Activated naive CD8-positive, alpha-beta T cell treated with anti-CD3 and anti-CD28 coated beads, Interleukin-2, amount 50 U/mL, for 24 hours (primary cell): ENCODE data around the gene BCLAF1.

Experiments used
- ATAC-seq: fragments of 150-1000 bp; cut with Tn5 transposase; one replicate; pipeline ENCODE4 v1.10.0; 2021
- DNase-seq: peaks from one replicate; pipeline ENCODE4 v3.0.0; 2021
- H3K27ac Mint-ChIP-seq: one replicate; pipeline ENCODE4 v1.8.0; 2021; ENCODE audit warnings: mild to moderate bottlenecking, mixed read lengths
- H3K27me3 Mint-ChIP-seq: one replicate; pipeline ENCODE4 v1.8.0; 2021; ENCODE audit warnings: mixed read lengths
- H3K36me3 Mint-ChIP-seq: one replicate; pipeline ENCODE4 v1.8.0; 2021; ENCODE audit warnings: low read depth, mixed read lengths
- H3K4me1 Mint-ChIP-seq: one replicate; pipeline ENCODE4 v1.8.0; 2021; ENCODE audit warnings: mixed read lengths
- H3K4me3 Mint-ChIP-seq: one replicate; pipeline ENCODE4 v1.8.0; 2021; ENCODE audit warnings: mild to moderate bottlenecking, moderate library complexity, mixed read lengths
- H3K9me3 Mint-ChIP-seq: one replicate; pipeline ENCODE4 v1.8.0; 2021; ENCODE audit warnings: mixed read lengths

BCLAF1 gene, protein sequence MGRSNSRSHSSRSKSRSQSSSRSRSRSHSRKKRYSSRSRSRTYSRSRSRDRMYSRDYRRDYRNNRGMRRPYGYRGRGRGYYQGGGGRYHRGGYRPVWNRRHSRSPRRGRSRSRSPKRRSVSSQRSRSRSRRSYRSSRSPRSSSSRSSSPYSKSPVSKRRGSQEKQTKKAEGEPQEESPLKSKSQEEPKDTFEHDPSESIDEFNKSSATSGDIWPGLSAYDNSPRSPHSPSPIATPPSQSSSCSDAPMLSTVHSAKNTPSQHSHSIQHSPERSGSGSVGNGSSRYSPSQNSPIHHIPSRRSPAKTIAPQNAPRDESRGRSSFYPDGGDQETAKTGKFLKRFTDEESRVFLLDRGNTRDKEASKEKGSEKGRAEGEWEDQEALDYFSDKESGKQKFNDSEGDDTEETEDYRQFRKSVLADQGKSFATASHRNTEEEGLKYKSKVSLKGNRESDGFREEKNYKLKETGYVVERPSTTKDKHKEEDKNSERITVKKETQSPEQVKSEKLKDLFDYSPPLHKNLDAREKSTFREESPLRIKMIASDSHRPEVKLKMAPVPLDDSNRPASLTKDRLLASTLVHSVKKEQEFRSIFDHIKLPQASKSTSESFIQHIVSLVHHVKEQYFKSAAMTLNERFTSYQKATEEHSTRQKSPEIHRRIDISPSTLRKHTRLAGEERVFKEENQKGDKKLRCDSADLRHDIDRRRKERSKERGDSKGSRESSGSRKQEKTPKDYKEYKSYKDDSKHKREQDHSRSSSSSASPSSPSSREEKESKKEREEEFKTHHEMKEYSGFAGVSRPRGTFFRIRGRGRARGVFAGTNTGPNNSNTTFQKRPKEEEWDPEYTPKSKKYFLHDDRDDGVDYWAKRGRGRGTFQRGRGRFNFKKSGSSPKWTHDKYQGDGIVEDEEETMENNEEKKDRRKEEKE

DNA sequence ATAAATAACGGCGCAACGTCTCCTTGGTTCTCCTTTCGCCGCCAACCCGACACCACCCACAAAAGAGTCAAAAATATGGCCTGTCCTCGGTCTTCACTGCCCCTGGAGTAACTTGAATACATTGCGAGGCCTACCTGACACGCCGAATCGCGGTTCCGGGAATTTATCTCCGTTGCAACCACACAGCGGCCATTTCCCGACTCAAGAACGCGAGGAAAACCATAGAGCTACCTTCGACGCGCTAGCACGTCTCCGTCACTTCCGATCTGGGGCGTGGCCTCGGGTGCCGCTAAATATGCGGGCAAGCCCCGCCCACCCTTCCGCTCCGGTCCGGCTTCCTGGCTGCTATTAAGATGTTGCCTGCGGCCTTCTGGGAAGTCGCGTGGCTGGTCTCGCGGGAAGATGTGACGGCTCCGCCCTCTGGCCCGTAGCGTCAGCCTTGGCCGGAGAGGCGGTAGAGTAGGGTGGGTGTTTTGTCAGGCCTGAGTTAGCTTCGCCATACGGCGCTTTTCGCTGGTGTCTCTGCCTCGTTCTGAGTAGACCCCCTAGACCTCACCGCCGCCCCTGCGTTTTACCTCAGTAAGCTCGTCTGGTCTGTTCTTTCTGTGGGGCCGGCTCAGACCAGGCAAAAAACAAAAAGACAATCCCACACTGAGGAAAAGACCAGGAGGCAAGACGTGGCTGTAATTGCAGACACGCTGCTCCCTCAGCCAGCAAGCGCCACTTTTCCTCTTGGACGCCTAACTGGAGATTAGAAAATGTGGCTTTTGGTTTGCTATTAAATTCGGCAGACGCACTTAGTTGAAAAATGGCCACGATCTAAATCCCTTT lies at the start of gene BCLAF1:
BCLAF1 (minus strand) TSS at position 268 of the 831 bp plus-strand sequence. CDS start 9,980 bp downstream, outside the sequence.
- Mint-ChIP-seq H3K36me3 (peaks cover 30% of the 10 kb centered on the region), H3K9me3 (no peaks in the 10 kb centered on the region), H3K4me1 (peaks cover 51% of the 10 kb centered on the region), H3K27ac (peak within 1 kb of the TSS; percentile 100), H3K4me3 (peak within 1 kb of the TSS; percentile 99), H3K27me3 (peaks cover 8% of the 10 kb centered on the region)
- DNase-seq, result peak; percentile 98
- ATAC-seq, result peak; percentile 94

DNA sequence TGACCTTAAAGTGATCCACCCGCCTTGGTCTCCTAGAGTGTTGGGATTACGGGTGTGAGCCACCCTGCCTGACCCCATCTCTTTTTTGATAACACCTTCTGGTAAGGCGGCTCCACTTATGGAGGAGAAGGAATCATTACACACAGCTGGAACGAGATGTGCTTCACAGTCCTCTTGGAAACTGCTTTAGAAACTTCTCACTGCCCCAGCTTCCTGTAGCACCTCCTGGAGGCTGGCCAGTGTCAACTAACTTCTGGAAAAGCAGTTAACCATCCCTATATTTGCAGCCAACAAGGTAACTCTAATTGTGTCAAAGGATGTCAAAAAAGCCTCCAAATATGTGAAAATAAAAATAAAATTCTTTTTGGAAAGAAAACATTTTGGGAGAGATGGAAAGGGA lies 48.8 kb upstream of the BCLAF1 start:
- Mint-ChIP-seq H3K36me3 (no peaks in the 10 kb centered on the region), H3K9me3 (no peaks in the 10 kb centered on the region), H3K27me3 (no peaks in the 10 kb centered on the region), H3K4me3 (no peak overlapping the region), H3K4me1 (no peaks in the 10 kb centered on the region), H3K27ac (no peak overlapping the region)
- ATAC-seq (no peak), DNase-seq (no peak)

DNA sequence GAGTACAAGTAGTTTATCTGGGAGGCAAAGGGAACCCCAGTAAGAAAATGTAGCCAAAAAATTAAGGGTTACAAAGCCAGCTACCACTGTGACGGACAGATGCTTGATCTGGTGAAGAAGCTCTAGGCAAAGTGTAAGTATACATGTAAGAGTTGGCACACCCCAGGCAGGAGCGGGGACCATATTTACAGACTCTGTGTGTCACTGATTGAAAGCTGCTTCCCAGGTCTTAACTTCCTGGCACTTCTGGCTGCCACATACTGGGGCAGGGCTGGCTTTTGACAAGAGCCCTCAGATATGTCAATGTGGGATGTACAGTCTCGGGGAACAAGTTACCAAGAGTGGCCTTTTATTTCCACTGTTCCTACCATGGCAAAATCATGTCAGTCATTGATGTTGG lies 48.0 kb upstream of the BCLAF1 start:
- DNase-seq (no peak), ATAC-seq (no peak)
- no peaks in the 10 kb centered on the region for H3K27me3 Mint-ChIP-seq
- no peak overlapping the region for H3K4me3 Mint-ChIP-seq
- H3K36me3 Mint-ChIP-seq, result no peaks in the 10 kb centered on the region
- no peaks in the 10 kb centered on the region for H3K4me1 Mint-ChIP-seq
- H3K27ac Mint-ChIP-seq, result no peak overlapping the region
- no peaks in the 10 kb centered on the region for H3K9me3 Mint-ChIP-seq

DNA sequence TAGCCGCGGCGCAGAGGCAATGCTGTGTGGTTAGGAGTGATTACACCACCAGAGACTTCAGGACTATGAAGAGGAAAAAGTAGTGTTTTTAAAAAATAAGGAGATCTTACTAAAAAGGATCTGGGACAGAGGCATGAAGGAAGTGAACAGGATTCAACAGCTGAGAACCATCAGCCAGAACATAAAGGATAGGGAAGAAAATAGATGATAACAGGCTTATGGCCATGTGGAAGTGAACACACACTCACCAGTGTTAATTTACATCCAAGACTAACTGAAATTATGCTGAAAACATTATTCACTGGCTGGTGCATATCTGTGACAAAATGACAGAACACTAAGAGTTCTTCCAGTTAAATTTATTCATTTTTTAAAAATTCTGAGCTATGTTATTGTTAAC lies 47.5 kb upstream of the BCLAF1 start:
- Mint-ChIP-seq H3K36me3 (no peaks in the 10 kb centered on the region), H3K4me3 (no peak overlapping the region), H3K9me3 (no peaks in the 10 kb centered on the region), H3K27ac (no peak overlapping the region), H3K4me1 (no peaks in the 10 kb centered on the region), H3K27me3 (no peaks in the 10 kb centered on the region)
- DNase-seq (no peak), ATAC-seq (no peak)

DNA sequence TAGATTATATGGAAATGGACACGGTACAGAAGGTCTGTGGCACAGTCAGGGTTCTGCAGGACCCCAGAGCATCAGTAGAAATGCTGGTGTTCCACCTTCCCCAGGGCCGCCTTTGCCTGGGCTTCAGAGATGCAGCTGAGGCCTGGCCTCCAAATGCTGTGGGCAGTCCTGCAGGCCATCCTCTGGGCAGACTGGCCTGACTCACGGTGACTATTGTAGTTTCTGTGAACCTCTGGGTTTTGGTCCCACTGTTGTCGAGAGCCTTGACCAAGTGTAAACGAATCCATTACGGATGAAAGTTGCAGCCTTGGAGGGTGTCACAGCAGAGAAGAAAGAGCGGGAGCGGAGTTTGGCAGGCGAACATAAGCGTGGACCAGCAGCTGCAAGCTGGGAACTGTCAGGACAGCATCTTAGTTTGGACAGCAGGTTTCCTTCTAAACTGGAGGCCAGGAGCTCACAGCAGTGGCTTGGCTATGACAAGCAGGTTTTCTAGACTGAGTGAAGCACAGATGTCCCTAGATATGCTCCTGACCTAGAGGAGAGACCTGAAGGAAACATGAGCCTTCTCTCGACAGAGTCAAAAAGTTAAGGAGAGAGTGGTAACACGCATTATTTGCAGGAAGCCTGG lies 46.2 kb upstream of the BCLAF1 start:
- Mint-ChIP-seq H3K4me1 (no peaks in the 10 kb centered on the region), H3K9me3 (no peaks in the 10 kb centered on the region), H3K27me3 (no peaks in the 10 kb centered on the region), H3K4me3 (no peak overlapping the region), H3K27ac (no peak overlapping the region), H3K36me3 (no peaks in the 10 kb centered on the region)
- ATAC-seq (no peak), DNase-seq (no peak)

DNA sequence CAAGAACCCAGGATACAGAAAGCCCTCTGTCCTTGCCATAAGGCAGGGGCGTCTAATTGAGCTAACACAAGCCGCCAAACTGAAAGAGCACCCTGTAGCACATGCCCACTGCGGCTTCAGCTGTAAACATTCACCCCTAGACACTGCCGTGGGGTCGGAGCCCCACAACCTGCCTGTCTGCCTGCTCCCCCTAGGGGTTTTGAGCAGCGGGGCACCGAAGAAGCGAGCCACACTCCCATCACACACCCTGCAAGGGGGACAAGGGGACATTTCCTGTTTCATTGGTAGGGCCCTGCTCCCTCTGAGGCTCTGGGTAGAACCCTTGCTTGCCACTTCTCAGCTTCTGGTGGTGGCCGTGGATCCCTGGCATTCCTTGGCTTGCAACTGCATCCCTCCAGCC lies 45.2 kb upstream of the BCLAF1 start:
- H3K36me3 Mint-ChIP-seq, result no peaks in the 10 kb centered on the region
- H3K27ac Mint-ChIP-seq, result no peak overlapping the region
- ATAC-seq, result no peak
- no peaks in the 10 kb centered on the region for H3K4me1 Mint-ChIP-seq
- no peaks in the 10 kb centered on the region for H3K27me3 Mint-ChIP-seq
- H3K9me3 Mint-ChIP-seq, result no peaks in the 10 kb centered on the region
- no peak overlapping the region for H3K4me3 Mint-ChIP-seq
- DNase-seq, result peak; percentile 4

DNA sequence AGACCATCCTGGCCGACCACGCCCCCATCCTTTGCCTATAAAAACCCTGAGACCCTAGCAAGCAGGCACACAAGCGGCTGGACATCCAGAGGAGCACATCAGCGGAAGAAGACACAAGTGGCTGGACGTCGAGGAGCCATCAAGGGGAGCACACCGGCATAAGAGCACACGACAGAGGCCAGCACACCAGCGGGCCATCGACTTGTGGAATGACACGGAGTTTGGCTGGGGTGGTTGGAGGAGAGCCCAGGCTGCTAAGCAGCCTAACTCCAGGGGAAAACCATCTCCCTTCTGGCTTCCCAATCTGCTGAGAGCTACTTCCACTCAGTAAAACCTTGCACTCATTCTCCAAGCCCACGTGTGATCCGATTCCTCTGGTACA lies 44.8 kb upstream of the BCLAF1 start:
- no peaks in the 10 kb centered on the region for H3K27me3 Mint-ChIP-seq
- no peak overlapping the region for H3K27ac Mint-ChIP-seq
- no peak overlapping the region for H3K4me3 Mint-ChIP-seq
- H3K36me3 Mint-ChIP-seq, result no peaks in the 10 kb centered on the region
- no peak for ATAC-seq
- no peaks in the 10 kb centered on the region for H3K9me3 Mint-ChIP-seq
- no peak for DNase-seq
- H3K4me1 Mint-ChIP-seq, result no peaks in the 10 kb centered on the region

DNA sequence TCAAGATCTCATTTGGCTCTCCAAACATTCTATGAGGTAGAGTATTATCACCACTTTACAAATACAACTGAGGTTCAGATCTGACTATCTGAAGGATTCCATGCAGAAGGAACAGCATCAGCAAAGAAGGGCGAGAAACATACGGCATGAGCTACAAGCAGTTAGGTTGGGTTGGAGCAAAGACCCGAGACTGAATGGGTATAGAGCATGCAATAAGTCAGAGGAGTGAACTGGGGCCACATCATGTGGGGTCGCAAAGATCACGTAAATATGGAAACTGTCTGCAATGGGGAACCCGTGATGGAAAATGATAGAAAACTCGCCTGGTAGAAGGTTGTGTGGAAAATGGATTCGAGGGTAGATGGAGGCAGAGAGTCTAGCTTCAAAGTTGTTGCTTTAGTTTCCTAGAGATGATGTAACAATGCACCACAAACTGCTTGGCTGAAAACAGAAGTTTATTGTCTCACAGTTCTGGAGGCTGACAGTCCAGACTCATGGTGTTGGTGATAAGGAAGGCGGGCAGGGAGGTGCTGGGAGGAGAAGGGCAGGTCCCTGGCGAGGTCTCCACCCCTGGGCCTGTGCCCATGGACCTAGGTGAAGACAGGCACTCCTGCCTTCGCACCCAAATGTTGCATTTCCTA lies 44.3 kb upstream of the BCLAF1 start:
- Mint-ChIP-seq H3K9me3 (no peaks in the 10 kb centered on the region), H3K27me3 (no peaks in the 10 kb centered on the region), H3K4me1 (no peaks in the 10 kb centered on the region), H3K36me3 (no peaks in the 10 kb centered on the region), H3K4me3 (no peak overlapping the region), H3K27ac (no peak overlapping the region)
- ATAC-seq (no peak), DNase-seq (no peak)

DNA sequence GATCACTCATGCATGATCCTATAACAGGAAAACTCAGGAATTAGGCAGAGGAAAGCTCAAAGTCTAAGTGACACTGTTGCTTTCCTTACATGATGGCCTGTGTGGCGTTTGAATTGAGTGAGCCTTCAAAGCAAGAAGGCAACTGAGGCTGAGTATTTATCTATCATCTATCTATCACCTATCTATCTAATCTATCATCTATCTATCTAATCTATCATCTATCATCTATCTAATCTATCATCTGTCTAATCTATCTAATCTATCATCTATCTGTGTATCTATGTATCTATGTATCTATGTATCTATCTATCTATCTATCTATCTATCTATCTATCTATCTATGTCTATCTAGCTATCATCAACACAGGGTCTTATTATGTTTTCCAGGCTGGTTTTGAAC lies 41.8 kb upstream of the BCLAF1 start:
- Mint-ChIP-seq H3K4me3 (no peak overlapping the region), H3K36me3 (no peaks in the 10 kb centered on the region), H3K27ac (no peak overlapping the region), H3K9me3 (no peaks in the 10 kb centered on the region), H3K4me1 (no peaks in the 10 kb centered on the region), H3K27me3 (no peaks in the 10 kb centered on the region)
- DNase-seq (no peak), ATAC-seq (no peak)

DNA sequence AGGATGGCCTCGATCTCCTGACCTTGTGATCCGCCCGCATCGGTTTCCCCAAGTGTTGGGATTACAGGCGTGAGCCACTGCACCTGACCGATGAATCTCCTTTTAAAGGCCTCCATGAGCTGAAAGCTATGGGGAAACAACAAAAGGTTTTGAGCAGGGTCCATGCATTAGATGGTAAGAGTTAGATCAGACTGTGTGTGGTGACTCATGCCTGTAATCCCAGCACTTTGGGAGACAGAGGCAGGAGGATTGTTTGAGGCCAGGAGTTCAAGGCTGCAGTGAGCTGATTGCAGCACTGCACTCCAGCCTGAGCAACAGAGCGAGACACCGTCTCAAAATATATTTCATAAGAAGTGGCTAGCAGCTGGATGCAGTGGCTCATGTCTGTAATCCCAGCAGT lies 41.0 kb upstream of the BCLAF1 start:
- ATAC-seq, result no peak
- no peak for DNase-seq
- H3K4me1 Mint-ChIP-seq, result no peaks in the 10 kb centered on the region
- no peak overlapping the region for H3K4me3 Mint-ChIP-seq
- no peaks in the 10 kb centered on the region for H3K9me3 Mint-ChIP-seq
- H3K27me3 Mint-ChIP-seq, result no peaks in the 10 kb centered on the region
- no peak overlapping the region for H3K27ac Mint-ChIP-seq
- H3K36me3 Mint-ChIP-seq, result no peaks in the 10 kb centered on the region

DNA sequence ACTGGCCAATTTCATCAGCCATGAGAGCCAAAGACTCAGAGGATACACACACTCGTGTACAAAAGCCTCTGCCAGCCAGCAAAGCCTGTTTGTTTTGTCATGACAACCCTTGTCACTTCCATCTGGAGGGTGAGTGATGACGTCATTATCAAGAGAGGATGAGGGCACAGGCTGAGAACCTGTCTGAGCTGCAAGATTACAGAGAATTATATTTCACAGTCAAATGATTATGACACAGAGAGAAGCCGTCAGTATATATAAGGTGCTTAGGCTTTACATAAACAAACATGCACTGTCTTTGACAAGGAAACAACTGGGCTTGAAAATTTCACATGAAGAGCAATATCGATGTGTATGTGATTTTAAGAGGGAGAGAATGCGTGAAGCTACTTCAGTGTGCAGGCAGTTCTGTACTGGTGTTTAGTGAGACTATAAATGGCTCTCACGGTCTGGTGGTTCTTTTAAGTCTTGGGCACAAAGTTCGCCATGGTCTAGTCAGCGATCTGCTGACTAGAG lies 36.5 kb upstream of the BCLAF1 start:
- no peak overlapping the region for H3K4me3 Mint-ChIP-seq

DNA sequence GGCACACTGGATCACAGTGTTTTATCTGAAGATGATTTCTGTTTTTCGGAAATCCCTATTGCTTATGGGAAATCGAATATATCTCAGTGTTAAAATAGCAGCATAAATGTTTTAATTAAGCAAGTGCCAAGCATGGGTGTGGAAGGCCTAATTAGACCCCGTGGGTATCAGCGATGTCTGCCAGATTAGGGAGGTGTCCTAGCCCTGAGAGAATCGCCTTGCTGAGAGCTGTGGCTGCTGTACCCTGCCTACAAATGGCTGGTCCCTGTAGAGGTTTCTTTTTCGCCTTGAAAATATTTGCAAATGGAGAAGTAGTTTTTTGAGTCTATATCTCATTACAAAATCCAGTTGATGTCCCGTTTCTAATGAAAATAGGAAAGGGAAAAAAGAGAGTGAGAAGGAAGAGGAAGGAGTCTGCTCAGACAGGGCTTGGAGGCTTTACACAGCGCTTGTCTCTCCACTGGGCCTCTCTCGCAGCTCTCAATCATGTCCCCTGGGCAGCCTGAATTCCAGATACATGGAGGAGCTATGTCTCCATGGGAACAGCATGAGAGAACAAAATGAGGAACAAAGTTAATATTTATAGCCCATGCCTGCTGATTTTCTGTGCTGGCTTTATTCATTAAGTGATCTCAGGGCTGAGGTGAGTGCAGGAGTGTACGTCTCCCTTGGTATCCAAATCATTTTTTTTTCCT lies 35.2 kb upstream of the BCLAF1 start:
- Mint-ChIP-seq H3K9me3 (no peaks in the 10 kb centered on the region), H3K4me3 (no peak overlapping the region), H3K27ac (no peak overlapping the region), H3K36me3 (no peaks in the 10 kb centered on the region), H3K27me3 (no peaks in the 10 kb centered on the region), H3K4me1 (no peaks in the 10 kb centered on the region)
- no peak for DNase-seq
- no peak for ATAC-seq

More for the DNA sequence above, 36.5 kb upstream of the BCLAF1 start:
- Mint-ChIP-seq H3K27me3 (no peaks in the 10 kb centered on the region), H3K36me3 (no peaks in the 10 kb centered on the region), H3K9me3 (no peaks in the 10 kb centered on the region), H3K27ac (no peak overlapping the region), H3K4me1 (no peaks in the 10 kb centered on the region)
- ATAC-seq (no peak), DNase-seq (no peak)

DNA sequence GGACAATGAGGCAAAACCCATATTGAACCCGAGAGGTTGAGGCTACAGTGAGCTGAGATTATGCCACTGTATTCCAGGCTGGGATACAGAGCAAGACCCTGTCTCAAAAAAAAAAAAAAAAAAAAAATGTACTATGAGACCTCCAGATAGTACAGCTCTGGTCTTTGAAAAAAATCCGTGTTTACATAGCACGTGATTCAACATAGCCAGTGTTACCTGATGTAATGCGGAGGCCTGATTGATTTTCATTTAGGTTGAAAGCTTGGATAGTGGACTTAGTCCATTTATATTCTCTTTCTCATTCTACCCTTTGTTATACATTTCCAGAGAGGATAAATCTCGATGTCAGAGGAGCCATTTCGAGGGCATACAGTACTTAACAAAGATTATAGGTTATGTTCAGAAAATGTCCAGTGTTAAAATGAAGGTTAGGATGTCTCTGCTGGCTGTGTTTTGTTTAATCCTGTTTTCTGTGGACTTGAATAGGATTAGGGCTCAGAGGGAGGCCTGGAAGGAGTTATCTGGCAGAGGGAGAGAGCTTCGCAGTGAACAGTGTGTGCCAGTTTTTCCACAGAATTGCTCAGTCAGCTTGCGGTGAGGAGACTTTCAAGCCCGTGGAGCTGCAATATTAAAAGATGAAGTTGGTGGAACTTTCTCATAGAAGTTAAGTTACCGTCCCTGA lies 33.9 kb upstream of the BCLAF1 start:
- no peak for ATAC-seq
- Mint-ChIP-seq H3K9me3 (no peaks in the 10 kb centered on the region), H3K27ac (no peak overlapping the region), H3K36me3 (no peaks in the 10 kb centered on the region), H3K4me3 (no peak overlapping the region), H3K27me3 (peaks cover 2% of the 10 kb centered on the region), H3K4me1 (no peaks in the 10 kb centered on the region)
- DNase-seq, result no peak
